Osteoblast (primary cell): ENCODE results near the gene POLE. TPM values are rescaled to one million over a fixed set of nuclear protein-coding genes. Genes with fewer than 3 reads are reported as not detected.

ENCODE experiments used
- DNase-seq: peaks from one replicate; pipeline ENCODE4 v3.0.0; 2011; ENCODE audit warnings: low spot score, mixed read lengths; ENCODE audit not compliant: insufficient read length; ENCODE audit errors: missing footprints
- H2AFZ ChIP-seq: 2 replicates; pipeline ENCODE4 v1.6.0; 2011; ENCODE audit warnings: mild to moderate bottlenecking, low read length
- H3K27ac ChIP-seq: 2 replicates; pipeline ENCODE4 v1.5.1; 2011; ENCODE audit warnings: mild to moderate bottlenecking, low read depth, low read length, moderate library complexity
- H3K27me3 ChIP-seq: 2 replicates; pipeline ENCODE4 v1.6.0; 2012; ENCODE audit warnings: mild to moderate bottlenecking, control low read depth, inconsistent platforms, low read length, moderate library complexity; ENCODE audit not compliant: insufficient read depth
- H3K36me3 ChIP-seq: 2 replicates; pipeline ENCODE4 v1.5.1; 2011; ENCODE audit warnings: mild to moderate bottlenecking, low read length, control low read depth, moderate library complexity; ENCODE audit not compliant: insufficient read depth
- H3K4me1 ChIP-seq: 2 replicates; pipeline ENCODE4 v1.5.1; 2011; ENCODE audit warnings: mild to moderate bottlenecking, low read length, control low read depth, moderate library complexity; ENCODE audit not compliant: insufficient read depth
- H3K4me2 ChIP-seq: 2 replicates; pipeline ENCODE4 v1.6.0; 2011; ENCODE audit warnings: mild to moderate bottlenecking, low read length; ENCODE audit not compliant: insufficient read depth
- H3K4me3 ChIP-seq: fragments of 200-600 bp; sonication (generic); 3 replicates; pipeline ENCODE4 v1.5.1; 2012; ENCODE audit warnings: mild to moderate bottlenecking, low read length, inconsistent platforms; ENCODE audit not compliant: insufficient read depth
- H3K79me2 ChIP-seq: 2 replicates; pipeline ENCODE4 v1.6.0; 2012; ENCODE audit warnings: mild to moderate bottlenecking, low read length, control low read depth, inconsistent platforms; ENCODE audit not compliant: insufficient read depth
- H3K9me3 ChIP-seq: 2 replicates; pipeline ENCODE4 v1.5.1; 2011; ENCODE audit warnings: low read depth, low read length, control low read depth
- H4K20me1 ChIP-seq: 2 replicates; pipeline ENCODE4 v1.6.0; 2012; ENCODE audit warnings: mild to moderate bottlenecking, low read length, control low read depth; ENCODE audit not compliant: insufficient read depth
- total RNA-seq: library from RNA; depleted of rRNA; stranded (reverse); fragments of >200 nt; gene quantifications from 2 replicates; pipeline ENCODE4 v1.2.3, GENCODE V29; 2012
- TF ChIP-seq, protein P1 (sequence below): IDR thresholded peaks from 2 replicates; pipeline ENCODE4 v1.5.1; 2011; ENCODE audit warnings: mild to moderate bottlenecking, low read depth, low read length, moderate library complexity; ENCODE audit errors: extremely low read depth

The POLE gene
- total RNA-seq, 1 donor = 15.2 TPM

- Histone ChIP-seq H3K79me2 (peaks cover 36% of the 10 kb centered on the region), H3K36me3 (peaks cover 55% of the 10 kb centered on the region), H3K4me1 (peaks cover 6% of the 10 kb centered on the region), H3K27ac (no peak overlapping the region), H3K4me2 (no peak overlapping the region), H4K20me1 (peaks cover 29% of the 10 kb centered on the region), H3K4me3 (no peak overlapping the region), H3K9me3 (no peaks in the 10 kb centered on the region), H2AFZ (no peak overlapping the region), H3K27me3 (no peaks in the 10 kb centered on the region)
- peak; percentile 83 for DNase-seq
- TF ChIP-seq, protein P1, sequence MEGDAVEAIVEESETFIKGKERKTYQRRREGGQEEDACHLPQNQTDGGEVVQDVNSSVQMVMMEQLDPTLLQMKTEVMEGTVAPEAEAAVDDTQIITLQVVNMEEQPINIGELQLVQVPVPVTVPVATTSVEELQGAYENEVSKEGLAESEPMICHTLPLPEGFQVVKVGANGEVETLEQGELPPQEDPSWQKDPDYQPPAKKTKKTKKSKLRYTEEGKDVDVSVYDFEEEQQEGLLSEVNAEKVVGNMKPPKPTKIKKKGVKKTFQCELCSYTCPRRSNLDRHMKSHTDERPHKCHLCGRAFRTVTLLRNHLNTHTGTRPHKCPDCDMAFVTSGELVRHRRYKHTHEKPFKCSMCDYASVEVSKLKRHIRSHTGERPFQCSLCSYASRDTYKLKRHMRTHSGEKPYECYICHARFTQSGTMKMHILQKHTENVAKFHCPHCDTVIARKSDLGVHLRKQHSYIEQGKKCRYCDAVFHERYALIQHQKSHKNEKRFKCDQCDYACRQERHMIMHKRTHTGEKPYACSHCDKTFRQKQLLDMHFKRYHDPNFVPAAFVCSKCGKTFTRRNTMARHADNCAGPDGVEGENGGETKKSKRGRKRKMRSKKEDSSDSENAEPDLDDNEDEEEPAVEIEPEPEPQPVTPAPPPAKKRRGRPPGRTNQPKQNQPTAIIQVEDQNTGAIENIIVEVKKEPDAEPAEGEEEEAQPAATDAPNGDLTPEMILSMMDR = no peak
Measured at GRCh38 chr12:132719141-132719953, 32.2 kb upstream of the POLE start.

DNA sequence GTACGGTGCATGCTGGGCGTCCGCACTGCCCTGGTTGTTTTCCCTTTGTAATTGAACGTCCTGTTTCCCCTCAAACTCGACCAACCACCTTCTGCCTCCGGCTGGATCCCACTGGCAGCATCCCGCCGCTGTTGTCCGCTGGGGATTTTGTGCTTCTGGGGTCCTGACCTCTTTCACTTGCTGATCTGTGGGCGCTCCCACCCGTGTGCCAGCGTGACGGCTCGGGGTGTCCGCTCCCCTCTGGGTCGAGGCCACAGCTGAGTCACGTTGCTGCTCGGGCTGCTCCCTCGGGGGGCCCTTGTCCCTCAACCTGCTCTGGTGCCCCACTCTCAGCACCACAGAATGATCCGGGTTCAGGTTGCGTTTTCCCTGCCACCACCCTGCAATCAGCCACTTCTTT is 31.5 kb upstream of the POLE start:
- DNase-seq = peak; percentile 74
- TF ChIP-seq, protein P1 = no peak
- Histone ChIP-seq H3K27ac (no peak overlapping the region), H3K27me3 (no peaks in the 10 kb centered on the region), H2AFZ (no peak overlapping the region), H3K4me1 (no peaks in the 10 kb centered on the region), H3K36me3 (peaks cover 50% of the 10 kb centered on the region), H3K9me3 (no peaks in the 10 kb centered on the region), H3K79me2 (peaks cover 38% of the 10 kb centered on the region), H4K20me1 (peaks cover 27% of the 10 kb centered on the region), H3K4me3 (no peak overlapping the region), H3K4me2 (no peak overlapping the region)

GRCh38 chr12:132717531-132718387 is 30.6 kb upstream of the POLE start:
- DNase-seq = peak; percentile 76
- Histone ChIP-seq H3K4me2 (no peak overlapping the region), H4K20me1 (peaks cover 19% of the 10 kb centered on the region), H3K36me3 (peaks cover 42% of the 10 kb centered on the region), H3K79me2 (peaks cover 40% of the 10 kb centered on the region), H3K27me3 (no peaks in the 10 kb centered on the region), H2AFZ (no peak overlapping the region), H3K27ac (no peak overlapping the region), H3K9me3 (no peaks in the 10 kb centered on the region), H3K4me3 (no peak overlapping the region), H3K4me1 (no peaks in the 10 kb centered on the region)
- TF ChIP-seq, protein P1 = no peak

GRCh38 chr12:132717011-132717410 is 29.9 kb upstream of the POLE start:
- TF ChIP-seq, protein P1 = no peak
- Histone ChIP-seq H3K36me3 (peaks cover 35% of the 10 kb centered on the region), H4K20me1 (peaks cover 19% of the 10 kb centered on the region)

More at GRCh38 chr12:132717011-132717410, 29.9 kb upstream of the POLE start:
- H3K27ac ChIP-seq = no peak overlapping the region
- H3K79me2 ChIP-seq = peaks cover 45% of the 10 kb centered on the region
- H3K4me1 ChIP-seq = no peaks in the 10 kb centered on the region
- no peak overlapping the region for H3K4me3 ChIP-seq
- H3K27me3 ChIP-seq = no peaks in the 10 kb centered on the region
- no peaks in the 10 kb centered on the region for H3K9me3 ChIP-seq
- DNase-seq = peak; percentile 73
- H2AFZ ChIP-seq = no peak overlapping the region
- no peak overlapping the region for H3K4me2 ChIP-seq
